ENCODE measurements around the gene ADCK1. TPM values are rescaled to one million over a fixed set of nuclear protein-coding genes. Genes with fewer than 3 reads are reported as not detected.

ADCK1 gene
- total RNA-seq, 6 experiments from 2014 or later = 3.7 to 6.0 (median 5.1) TPM

- Histone ChIP-seq H3K9me3 (no peaks in the 10 kb centered on the region), H3K36me3 (no peaks in the 10 kb centered on the region), H3K27me3 (no peaks in the 10 kb centered on the region), H3K4me1 (no peaks in the 10 kb centered on the region), H3K27ac (no peak overlapping the region), H3K4me3 (no peak overlapping the region)
- TF ChIP-seq CTCF (IDR thresholded peaks at IDR 0.05) = no peak
- no peak for TF ChIP-seq POLR2A (IDR thresholded peaks at IDR 0.05)
- intact Hi-C loops (cut with DNase I) = no loop called here
- 98% methylated on average over 5 of the region's 6 CpGs for WGBS (ENCODE audit: insufficient coverage, low coverage, low lambda C conversion rate, missing lambda C conversion rate)
- ATAC-seq (no peak), DNase-seq (no peak)
Measured at GRCh38 chr14:77903221-77903620, 103.3 kb downstream of the ADCK1 start.

DNA sequence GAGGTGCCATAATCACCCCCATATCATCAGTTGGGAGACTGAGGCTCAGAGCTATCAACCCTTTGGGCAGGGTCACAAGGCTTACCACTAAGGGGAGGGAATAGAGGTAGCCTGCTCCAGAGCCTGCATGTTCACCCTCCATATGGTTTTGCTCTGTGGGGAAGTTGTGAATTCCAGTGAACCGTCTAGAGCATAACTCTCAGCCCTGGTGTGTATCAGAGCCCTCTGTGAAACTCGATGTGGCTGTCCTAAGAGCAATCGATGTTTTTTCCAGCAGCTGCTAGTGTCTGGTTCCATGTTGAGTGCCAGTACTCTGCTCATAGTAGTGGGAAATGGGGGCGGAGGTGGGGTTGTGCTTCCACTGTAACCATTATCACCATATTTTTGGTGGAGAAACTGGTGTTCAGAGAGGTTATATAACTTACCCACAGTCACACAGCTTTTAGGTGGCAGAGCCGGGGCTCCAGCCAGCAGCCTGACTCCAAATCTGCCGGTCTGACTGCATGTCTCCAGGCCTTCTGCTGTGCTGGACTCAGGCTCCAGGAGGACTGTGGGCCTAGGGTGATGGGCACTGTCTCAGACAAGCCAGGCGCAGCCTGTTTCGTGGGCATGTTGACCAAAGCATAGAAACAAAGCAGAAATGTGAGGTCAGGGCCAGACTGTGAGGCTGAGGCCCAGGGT lies 104.2 kb downstream of the ADCK1 start:
- ATAC-seq = no peak
- Histone ChIP-seq H3K4me1 (no peaks in the 10 kb centered on the region), H3K4me3 (no peak overlapping the region), H3K9me3 (no peaks in the 10 kb centered on the region), H3K27me3 (no peaks in the 10 kb centered on the region), H3K27ac (no peak overlapping the region), H3K36me3 (no peaks in the 10 kb centered on the region)
- no peak for DNase-seq
- WGBS (ENCODE audit: insufficient coverage, low coverage, low lambda C conversion rate, missing lambda C conversion rate) = 91% methylated on average over 4 of the region's 8 CpGs
- TF ChIP-seq POLR2A (IDR thresholded peaks at IDR 0.05) (no peak), CTCF (IDR thresholded peaks at IDR 0.05) (no peak)
- intact Hi-C loops (cut with DNase I) = no loop called here

DNA sequence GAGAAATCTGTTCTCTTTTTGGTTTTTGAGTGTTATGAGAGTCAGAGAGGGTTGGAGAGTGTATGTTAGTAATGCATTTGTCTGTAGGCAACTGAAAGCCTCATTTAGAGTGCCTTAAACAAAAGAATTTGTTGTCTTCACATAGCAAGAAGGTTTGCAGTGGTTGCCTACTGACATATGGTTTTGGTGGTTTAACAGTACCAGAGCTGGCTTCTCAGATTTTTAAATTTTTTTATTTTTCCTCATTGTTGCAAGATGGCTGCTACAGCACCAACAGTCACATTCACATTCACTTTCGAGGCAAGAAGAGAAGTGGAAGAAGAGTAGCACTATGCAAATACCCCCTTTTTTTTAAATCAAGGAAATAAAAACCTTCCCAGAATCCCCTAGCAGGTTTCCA lies 106.5 kb downstream of the ADCK1 start:
- Histone ChIP-seq H3K9me3 (no peaks in the 10 kb centered on the region), H3K4me3 (no peak overlapping the region), H3K4me1 (no peaks in the 10 kb centered on the region), H3K27me3 (no peaks in the 10 kb centered on the region), H3K27ac (no peak overlapping the region), H3K36me3 (no peaks in the 10 kb centered on the region)
- intact Hi-C loops (cut with DNase I) = no loop called here
- TF ChIP-seq CTCF (IDR thresholded peaks at IDR 0.05) = no peak
- no peak for TF ChIP-seq POLR2A (IDR thresholded peaks at IDR 0.05)
- ATAC-seq = no peak
- DNase-seq = no peak
- 75% methylated on average over 1 of the region's 1 CpG for WGBS (ENCODE audit: insufficient coverage, low coverage, low lambda C conversion rate, missing lambda C conversion rate)

DNA sequence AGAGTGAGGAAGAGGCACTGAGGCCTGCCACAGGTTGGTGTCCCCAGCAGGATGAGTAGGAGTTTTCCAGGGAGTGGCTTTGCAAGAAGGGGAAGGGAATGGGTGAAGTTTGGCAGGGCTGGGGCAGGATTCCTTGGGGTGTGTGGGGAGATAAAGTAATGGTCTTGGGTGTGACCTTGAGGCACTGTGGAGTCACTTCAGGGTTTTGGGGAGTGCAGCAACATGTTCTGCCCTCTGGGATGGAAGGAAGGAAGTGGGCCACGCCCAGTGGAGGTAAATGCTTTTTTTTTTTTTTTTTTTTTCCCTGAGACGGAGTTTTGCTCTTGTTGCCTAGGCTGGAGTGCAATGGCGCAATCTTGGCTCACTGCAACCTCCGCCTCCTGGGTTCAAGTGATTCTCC lies 108.9 kb downstream of the ADCK1 start:
- H3K4me3 ChIP-seq = no peak overlapping the region
- intact Hi-C loops (cut with DNase I) = no loop called here
- H3K36me3 ChIP-seq = no peaks in the 10 kb centered on the region
- no peak for DNase-seq
- no peaks in the 10 kb centered on the region for H3K4me1 ChIP-seq
- TF ChIP-seq CTCF (IDR thresholded peaks at IDR 0.05) (no peak), POLR2A (IDR thresholded peaks at IDR 0.05) (no peak)
- no peak for ATAC-seq
- WGBS (ENCODE audit: insufficient coverage, low coverage, low lambda C conversion rate, missing lambda C conversion rate) = no CpG with 5 or more reads among the region's 4 CpGs
- H3K27me3 ChIP-seq = no peaks in the 10 kb centered on the region
- H3K9me3 ChIP-seq = no peaks in the 10 kb centered on the region
- H3K27ac ChIP-seq = no peak overlapping the region

Data from right lobe of liver (tissue), 6 donors.